Right hindlimb (tissue), 1 donor: ENCODE data around the gene RGS4.

ENCODE experiments used
- DNase-seq: peaks from one replicate; pipeline ENCODE4 v3.0.0-alpha.2; 2018

RGS4 gene

DNA sequence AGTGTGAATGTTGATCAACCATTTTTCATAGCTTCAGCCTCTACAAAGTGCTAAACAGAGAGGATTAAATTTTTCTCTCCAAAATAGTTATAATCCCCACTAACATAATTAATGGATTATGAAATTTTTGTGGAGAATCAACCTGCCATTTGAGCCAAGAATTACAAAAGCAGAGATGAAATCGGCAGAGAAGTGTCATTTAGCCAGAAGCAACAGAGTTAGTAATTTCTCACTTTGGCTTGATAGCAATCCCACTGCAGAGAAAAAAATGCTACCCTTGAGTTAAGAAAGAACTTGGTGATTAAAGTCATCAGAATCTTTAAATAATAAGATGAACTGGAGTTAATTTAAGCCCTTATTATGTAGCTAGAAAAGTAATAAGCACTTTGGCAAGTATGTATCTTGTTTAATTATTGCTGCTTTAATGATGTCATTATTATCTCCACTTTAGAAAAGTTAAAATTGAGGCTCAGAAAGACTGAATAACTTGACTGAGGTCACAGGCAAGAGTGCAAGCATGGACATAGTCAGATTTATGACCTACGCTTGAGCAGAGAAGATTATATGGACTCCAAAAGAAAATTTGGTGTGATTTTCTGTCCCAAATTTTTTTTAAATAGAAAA lies 37.3 kb downstream of the RGS4 start:
- DNase-seq = no peak

DNA sequence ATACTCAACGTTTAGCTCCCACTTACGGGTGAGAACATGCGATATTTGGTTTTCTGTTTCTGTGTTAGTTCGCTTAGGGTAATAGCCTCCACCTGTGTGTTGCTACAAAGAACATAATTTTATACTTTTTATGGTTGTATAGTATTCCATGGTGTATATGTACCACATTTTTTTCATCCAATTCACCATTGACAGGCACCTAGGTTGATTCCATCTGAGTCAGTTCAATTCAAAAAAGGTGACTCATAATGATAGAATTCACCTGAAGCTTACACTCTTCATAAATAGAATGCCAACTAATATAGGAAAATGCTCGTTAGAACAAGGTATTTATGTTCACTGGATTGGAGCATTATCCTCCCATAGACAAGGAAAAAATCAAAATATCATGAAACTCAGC lies 38.5 kb downstream of the RGS4 start:
- DNase-seq = no peak

DNA sequence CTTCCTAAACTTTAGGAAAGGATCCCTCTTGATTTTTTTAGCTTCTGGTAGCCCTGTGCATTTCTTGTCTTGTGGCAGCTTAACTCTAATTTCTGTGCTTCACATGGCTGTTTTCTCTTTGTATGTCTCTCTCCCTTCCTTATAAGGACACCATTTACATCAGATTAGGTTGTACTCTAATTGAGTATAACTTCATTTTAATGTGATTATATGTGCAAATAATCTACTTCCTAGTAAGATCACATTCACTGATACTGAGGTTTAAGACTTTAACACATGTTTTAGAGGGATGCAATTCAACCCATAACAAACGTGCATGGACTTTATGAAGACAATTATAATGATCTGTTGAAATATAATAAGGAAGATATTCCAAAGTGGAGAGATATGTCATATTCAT lies 46.7 kb downstream of the RGS4 start:
- no peak for DNase-seq

DNA sequence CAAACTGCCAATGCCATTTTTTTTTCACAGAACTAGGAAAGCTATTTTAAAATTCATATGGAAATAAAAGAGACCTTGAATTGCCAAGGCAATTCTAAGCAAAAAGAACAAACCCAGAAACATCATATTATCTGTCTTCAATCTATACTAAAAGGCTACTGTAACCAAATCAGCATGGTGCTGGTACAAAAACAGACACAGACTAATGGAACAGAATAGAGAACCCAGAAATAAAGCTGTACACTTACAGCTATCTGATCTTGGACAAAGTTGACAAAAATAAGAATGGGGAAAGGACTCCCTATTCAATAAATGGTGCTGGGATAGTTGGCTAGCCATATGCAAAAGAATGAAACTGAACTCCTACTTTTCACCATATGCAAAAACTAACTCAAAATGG lies 50.5 kb downstream of the RGS4 start:
- no peak for DNase-seq

DNA sequence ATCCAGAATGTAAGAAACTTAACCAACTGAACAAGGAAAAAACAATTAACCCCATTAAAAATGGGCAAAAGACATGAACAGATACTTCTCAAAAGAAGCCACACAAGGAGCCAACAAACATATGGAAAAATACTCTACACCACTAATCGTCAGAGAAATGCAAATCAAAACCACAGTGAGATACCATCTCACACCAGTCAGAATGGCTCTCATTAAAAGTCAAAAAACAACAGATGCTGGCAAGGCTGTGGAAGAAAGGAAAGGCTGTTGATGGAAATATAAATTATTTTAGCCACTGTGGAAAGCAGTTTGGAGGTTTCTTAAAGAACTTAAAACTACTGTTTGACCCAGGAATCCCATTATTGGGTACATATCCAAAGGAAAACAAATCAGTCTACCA lies 51.2 kb downstream of the RGS4 start:
- DNase-seq = no peak

DNA sequence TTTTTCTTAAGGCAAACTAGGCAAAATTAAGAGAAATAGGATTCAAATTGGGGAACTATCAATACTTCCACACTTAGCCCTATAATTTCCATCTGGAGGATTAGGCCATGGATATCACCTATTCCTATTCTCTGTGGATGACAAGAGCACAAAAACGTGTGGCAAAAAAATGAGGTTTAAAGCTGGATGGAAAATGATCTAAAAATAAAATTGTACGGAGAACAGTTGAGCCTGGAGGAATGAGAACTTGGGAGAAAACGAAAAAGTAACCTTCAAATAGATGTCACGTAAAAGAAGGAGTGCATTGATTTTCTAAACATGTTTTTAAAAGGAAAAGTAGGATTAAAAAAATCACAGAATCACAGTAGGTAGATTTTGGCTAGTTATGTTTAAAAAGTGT lies 55.7 kb downstream of the RGS4 start:
- DNase-seq = no peak
